Measurements from ENCODE around the gene CCDC184.
A peak's percentile ranks its signal among the peaks of the same experiment; 100 is the strongest.
"Not testable (repeated sequence)": the region's sequence is repeated elsewhere in the genome, so short reads cannot be mapped to it uniquely, and the experiment has no call there.

Gene CCDC184

GRCh38 chr12:48151103-48151771 is 32.2 kb upstream of the CCDC184 start:
- Histone ChIP-seq H3K4me3 (no peak overlapping the region), H3K9me3 (no peaks in the 10 kb centered on the region), H3K36me3 (peaks cover 52 to 77% (median 56%) of the 10 kb centered on the region in 3 donors), H3K27ac (no peak overlapping the region), H3K27me3 (no peaks in the 10 kb centered on the region), H3K4me1 (peaks cover 0 to 10% (median 5%) of the 10 kb centered on the region in 4 donors)
- intact Hi-C loops (cut with DNase I; ENCODE audit: low total_unique reads), result no loop called here
- no peak for DNase-seq
- TF ChIP-seq, protein P1, sequence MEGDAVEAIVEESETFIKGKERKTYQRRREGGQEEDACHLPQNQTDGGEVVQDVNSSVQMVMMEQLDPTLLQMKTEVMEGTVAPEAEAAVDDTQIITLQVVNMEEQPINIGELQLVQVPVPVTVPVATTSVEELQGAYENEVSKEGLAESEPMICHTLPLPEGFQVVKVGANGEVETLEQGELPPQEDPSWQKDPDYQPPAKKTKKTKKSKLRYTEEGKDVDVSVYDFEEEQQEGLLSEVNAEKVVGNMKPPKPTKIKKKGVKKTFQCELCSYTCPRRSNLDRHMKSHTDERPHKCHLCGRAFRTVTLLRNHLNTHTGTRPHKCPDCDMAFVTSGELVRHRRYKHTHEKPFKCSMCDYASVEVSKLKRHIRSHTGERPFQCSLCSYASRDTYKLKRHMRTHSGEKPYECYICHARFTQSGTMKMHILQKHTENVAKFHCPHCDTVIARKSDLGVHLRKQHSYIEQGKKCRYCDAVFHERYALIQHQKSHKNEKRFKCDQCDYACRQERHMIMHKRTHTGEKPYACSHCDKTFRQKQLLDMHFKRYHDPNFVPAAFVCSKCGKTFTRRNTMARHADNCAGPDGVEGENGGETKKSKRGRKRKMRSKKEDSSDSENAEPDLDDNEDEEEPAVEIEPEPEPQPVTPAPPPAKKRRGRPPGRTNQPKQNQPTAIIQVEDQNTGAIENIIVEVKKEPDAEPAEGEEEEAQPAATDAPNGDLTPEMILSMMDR (IDR thresholded peaks at IDR 0.05), result no peak

DNA sequence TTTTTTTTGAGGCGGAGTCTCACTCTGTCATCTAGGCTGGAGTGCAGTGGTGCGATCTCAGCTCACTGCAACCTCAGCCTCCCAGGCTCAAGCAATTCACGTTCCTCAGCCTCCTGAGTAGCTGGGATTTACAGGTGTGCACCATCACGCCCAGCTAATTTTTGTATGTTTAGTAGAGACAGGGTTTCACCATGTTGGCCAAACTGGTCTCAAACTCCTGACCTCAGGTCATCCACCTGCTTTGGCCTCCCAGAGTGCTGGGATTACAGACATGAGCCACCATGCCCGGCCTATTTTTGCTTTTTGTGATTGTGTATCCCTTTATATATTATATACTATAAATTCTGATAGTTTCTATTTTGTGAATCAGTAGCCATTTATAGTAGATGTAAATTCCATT is 27.7 kb upstream of the CCDC184 start:
- peaks cover 0 to 16% (median 12%) of the 10 kb centered on the region in 4 donors for H3K4me1 ChIP-seq
- intact Hi-C loops (cut with DNase I; ENCODE audit: low total_unique reads), result loop anchor here (5.0 kb wide), 1 partner anchor 48 kb away; the partner anchor contains the start of gene SENP1
- H3K36me3 ChIP-seq, result peaks cover 27 to 33% (median 27%) of the 10 kb centered on the region in 3 donors
- not testable (repeated sequence) for DNase-seq, H3K27me3 ChIP-seq, H3K9me3 ChIP-seq, H3K27ac ChIP-seq, H3K4me3 ChIP-seq

- peak overlapping the region; percentile 86 to 94 for H3K27ac ChIP-seq
- TF ChIP-seq, protein P1 (IDR thresholded peaks at IDR 0.05), result no peak
- DNase-seq, result no peak
- intact Hi-C loops (cut with DNase I; ENCODE audit: low total_unique reads), result loop anchor here (5.0 kb wide), 1 partner anchor 49 kb away; the partner anchor contains the start of gene SENP1
- peaks cover 0 to 16% (median 12%) of the 10 kb centered on the region in 4 donors for H3K4me1 ChIP-seq
- H3K9me3 ChIP-seq, result no peaks in the 10 kb centered on the region
- peak overlapping the region; percentile 83 to 97 for H3K4me3 ChIP-seq
- no peaks in the 10 kb centered on the region for H3K27me3 ChIP-seq
- peaks cover 18 to 24% (median 18%) of the 10 kb centered on the region in 3 donors for H3K36me3 ChIP-seq
Measured at GRCh38 chr12:48156652-48157017, 26.8 kb upstream of the CCDC184 start.

DNA sequence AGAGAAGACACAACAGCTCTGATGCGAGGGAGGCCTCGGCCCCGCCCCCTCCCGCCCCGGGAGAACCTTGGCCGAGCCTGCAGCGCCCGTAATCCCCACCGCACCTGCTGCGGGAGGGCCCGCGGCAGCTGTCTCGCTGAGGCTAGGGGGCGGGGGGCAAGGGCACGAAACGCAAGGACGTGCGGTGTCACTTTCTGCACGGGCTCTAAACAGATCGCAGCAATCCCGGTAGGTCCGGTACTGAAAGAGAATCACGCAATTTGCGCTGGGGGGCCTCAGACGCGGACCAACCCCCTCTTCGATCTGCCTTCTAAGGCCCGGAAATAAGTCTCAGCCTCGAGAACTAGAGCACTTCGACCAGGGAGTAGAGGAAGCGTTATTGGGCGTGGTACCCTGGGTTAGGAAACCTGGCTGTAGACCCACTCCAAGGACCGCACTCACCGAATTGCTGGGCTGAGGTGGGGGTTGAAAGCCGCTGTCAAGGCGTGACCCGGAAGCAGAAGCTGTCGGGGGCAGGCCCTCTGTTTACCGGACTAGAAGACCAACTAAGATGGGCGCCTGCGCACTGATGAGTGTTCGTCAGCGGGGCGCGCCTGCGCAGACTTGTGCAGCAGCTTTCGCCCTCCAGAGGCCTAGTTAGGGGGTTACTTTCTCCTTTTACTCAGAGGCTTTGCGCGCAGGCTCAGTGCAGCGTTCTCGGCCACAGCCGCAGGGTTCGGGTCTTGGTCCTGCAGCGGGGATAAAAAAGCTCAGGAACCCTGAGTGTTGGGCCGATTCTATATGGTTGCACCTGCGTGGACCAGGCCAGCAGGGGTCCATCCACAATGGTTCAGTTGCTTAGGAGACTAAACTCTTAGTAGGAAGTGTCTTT is 26.2 kb upstream of the CCDC184 start, which contains the start of gene ASB8:
Gene ASB8 (minus strand): TSS at position 498 of the 871 bp plus-strand sequence. CDS start 4,019 bp downstream, outside the sequence.
- Histone ChIP-seq H3K27ac (peak within 1 kb of the TSS; percentile 86 to 94), H3K27me3 (peaks cover 0 to 4% of the 10 kb centered on the region in 2 donors), H3K4me3 (peak within 1 kb of the TSS; percentile 83 to 97), H3K36me3 (peaks cover 12 to 18% (median 13%) of the 10 kb centered on the region in 3 donors), H3K4me1 (peaks cover 0 to 16% (median 12%) of the 10 kb centered on the region in 4 donors), H3K9me3 (no peaks in the 10 kb centered on the region)
- intact Hi-C loops (cut with DNase I; ENCODE audit: low total_unique reads), result loop anchor here (5.0 kb wide), 1 partner anchor 50 kb away; the partner anchor contains the start of gene SENP1
- TF ChIP-seq, protein P1 (IDR thresholded peaks at IDR 0.05), result peak; percentile 44 to 67
- peak; percentile 99 for DNase-seq

GRCh38 chr12:48157889-48158370 is 25.5 kb upstream of the CCDC184 start:
- H3K4me3 ChIP-seq, result peak overlapping the region; percentile 83 to 97
- H3K27ac ChIP-seq, result peak overlapping the region; percentile 86 to 94
- TF ChIP-seq, protein P1 (IDR thresholded peaks at IDR 0.05), result no peak
- peaks cover 5 to 11% (median 7%) of the 10 kb centered on the region in 3 donors for H3K36me3 ChIP-seq
- H3K9me3 ChIP-seq, result no peaks in the 10 kb centered on the region
- H3K4me1 ChIP-seq, result peaks cover 0 to 16% (median 12%) of the 10 kb centered on the region in 4 donors
- peaks cover 0 to 4% of the 10 kb centered on the region in 2 donors for H3K27me3 ChIP-seq
- no peak for DNase-seq
- intact Hi-C loops (cut with DNase I; ENCODE audit: low total_unique reads), result loop anchor here (5.0 kb wide), 1 partner anchor 51 kb away; the partner anchor contains the start of gene SENP1

Measured in tibial artery (tissue), 4 donors.